Pancreas (tissue), 10 donors: ENCODE results near the gene BUD13. TPM values are rescaled to one million over a fixed set of nuclear protein-coding genes. Genes with fewer than 3 reads are reported as not detected.
"Not testable (repeated sequence)": the region's sequence is repeated elsewhere in the genome, so short reads cannot be mapped to it uniquely, and the experiment has no call there.

Experiments used
- ATAC-seq, 4 donors: fragments of 200-7000 bp; cut with Tn5 transposase; one replicate each; pipeline versions ENCODE4 v1.8.0 to v1.9.1; 2020; ENCODE audit warnings: mild to moderate bottlenecking in 4 of 4, moderate library complexity in 4 of 4
- DNase-seq, 6 donors: peaks; one replicate each; pipeline ENCODE4 v3.0.0-alpha.2; 2020
- FAIRE-seq: peaks from 2 replicates; lab custom pipeline; 2012; peaks lifted over from hg19 to GRCh38; lab: Jason Lieb, UNC
- H3K27ac ChIP-seq, 4 donors: fragments of 200-600 bp; sonication (generic); 1 replicate in 3 of 4; 2 replicates in 1 of 4; pipeline versions ENCODE4 v1.5.0 to v1.8.0; 2020
- H3K27me3 ChIP-seq, 4 donors: fragments of 200-600 bp; one replicate each; pipeline ENCODE4 v1.8.0; 2021
- H3K36me3 ChIP-seq, 3 donors: fragments of 200-600 bp; sonication (generic) in 1 of 3; one replicate each; pipeline versions ENCODE4 v1.5.0 to v1.8.0; 2020 to 2021
- H3K4me1 ChIP-seq, 3 donors: fragments of 200-600 bp; one replicate each; pipeline ENCODE4 v1.8.0; 2021
- H3K4me3 ChIP-seq, 4 donors: fragments of 200-600 bp; sonication (generic) in 2 of 4; one replicate each; pipeline versions ENCODE4 v1.5.0 to v1.8.0; 2020 to 2021
- H3K9me3 ChIP-seq, 4 donors: fragments of 200-600 bp; one replicate each; pipeline ENCODE4 v1.8.0; 2021
- WGBS, 2 donors: extraction: QIAGEN DNeasy Blood & Tissue Kit; methylation state at CpG; one replicate each; pipeline ENCODE4 v1.1.7; 2013; 5-methylcytosine and 5-hydroxymethylcytosine counted together
- intact Hi-C, 3 donors: fragments of 100-400 bp; cut with DNase I; formaldehyde crosslinking; loops; one replicate each; pipeline versions ENCODE4 v1.11.1 to v1.14.2; 2022
- polyA plus RNA-seq, 2 donors: library from polyadenylated mRNA; stranded (reverse); fragments of 200-250 nt; gene quantifications; one replicate each; pipeline ENCODE4 v1.2.3, GENCODE V29; 2013
- total RNA-seq, 6 donors: library from RNA; stranded (reverse); fragmentation: NEBNext Ultra II Directional in 4 of 6; extraction: Animal tissue kit (Norgen Biotek cat#: 25700) in 4 of 6; gene quantifications; one replicate each; pipeline versions ENCODE4 v1.2.1 to v1.2.4, GENCODE V29; 2021 to 2023
- TF ChIP-seq, protein P1 (sequence below), 4 donors: fragments of 200-600 bp; sonication (generic) in 3 of 4; IDR thresholded peaks; one replicate each; pipeline versions ENCODE4 v1.5.0 to v1.8.0; 2021; ENCODE audit warnings: antibody characterized with exemption in 4 of 4
- donor health status: healthy with polysubstance abuse.
- donor health status: DM: no; HTN: no; CAD: no; lungs with moderate emphysema.
- donor health status: DM: no; HTN: no; CAD: no.
- donor health status: control.
- donor health status: control.
- donor health status: Bipolar disorder and iron deficiency.
- donor health status: DM: yes; HTN: yes; CAD: no.
- donor health status: DM: no; HTN: no; CAD: no.
- donor health status: DM: no; HTN: no; CAD: no.
- donor health status: DM: yes; HTN: yes; CAD: no.

The BUD13 gene
- total and polyA plus RNA-seq, 8 donors = 5.2 to 15.6 (median 7.2) TPM

DNA sequence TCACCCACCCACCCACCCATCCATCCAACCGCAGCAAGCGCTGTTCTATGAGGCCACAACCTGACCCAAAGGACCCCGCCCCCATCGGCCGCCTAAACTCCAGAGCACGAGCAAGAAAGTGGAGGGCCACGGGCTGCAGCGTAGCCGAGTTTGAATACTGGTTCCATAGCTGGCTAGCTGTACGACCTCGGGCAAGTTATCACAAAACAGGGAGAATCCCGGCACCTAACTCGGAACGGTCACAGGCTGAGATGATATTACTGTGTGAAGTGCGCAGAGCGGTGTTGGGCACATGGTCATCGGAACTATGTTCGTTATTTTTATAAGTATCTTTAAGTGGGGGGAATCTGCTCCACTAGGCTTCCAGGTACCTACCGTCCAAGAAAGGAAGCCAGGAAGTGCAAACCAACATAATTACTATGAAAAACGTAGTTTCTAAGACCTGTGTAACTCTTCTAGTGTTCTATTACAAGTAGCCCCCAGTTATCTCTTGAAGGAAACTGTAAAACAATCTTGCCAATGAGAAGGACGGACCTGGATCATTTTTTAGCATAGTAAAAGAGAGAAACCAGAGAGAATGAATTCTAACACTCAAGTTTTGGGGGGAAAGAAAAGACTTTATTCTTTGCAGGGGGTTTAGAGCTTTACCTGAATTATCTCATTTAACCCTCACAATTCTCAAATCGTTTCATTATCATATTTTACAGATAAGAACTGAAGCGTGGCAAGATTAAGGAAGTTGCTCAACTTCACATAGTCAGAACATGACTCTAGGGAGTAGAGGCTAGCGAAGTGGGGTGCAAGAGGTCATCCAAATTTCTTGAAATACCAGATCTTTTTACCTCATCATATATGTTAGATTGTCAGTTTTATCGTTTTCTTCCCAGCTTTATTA, 663 bp upstream of the BUD13 start:
- Histone ChIP-seq H3K4me1 (peaks cover 0 to 16% (median 16%) of the 10 kb centered on the region in 3 donors), H3K27me3 (no peaks in the 10 kb centered on the region), H3K9me3 (no peaks in the 10 kb centered on the region), H3K4me3 (peak overlapping the region; percentile 51 to 96 (median 59)), H3K36me3 (peaks cover 0 to 9% (median 0%) of the 10 kb centered on the region in 3 donors), H3K27ac (peak overlapping the region; percentile 51 to 88 (median 68))
- WGBS, 2 donors = 2 to 3% methylated on average over 25 of the region's 25 CpGs
- TF ChIP-seq, protein P1, sequence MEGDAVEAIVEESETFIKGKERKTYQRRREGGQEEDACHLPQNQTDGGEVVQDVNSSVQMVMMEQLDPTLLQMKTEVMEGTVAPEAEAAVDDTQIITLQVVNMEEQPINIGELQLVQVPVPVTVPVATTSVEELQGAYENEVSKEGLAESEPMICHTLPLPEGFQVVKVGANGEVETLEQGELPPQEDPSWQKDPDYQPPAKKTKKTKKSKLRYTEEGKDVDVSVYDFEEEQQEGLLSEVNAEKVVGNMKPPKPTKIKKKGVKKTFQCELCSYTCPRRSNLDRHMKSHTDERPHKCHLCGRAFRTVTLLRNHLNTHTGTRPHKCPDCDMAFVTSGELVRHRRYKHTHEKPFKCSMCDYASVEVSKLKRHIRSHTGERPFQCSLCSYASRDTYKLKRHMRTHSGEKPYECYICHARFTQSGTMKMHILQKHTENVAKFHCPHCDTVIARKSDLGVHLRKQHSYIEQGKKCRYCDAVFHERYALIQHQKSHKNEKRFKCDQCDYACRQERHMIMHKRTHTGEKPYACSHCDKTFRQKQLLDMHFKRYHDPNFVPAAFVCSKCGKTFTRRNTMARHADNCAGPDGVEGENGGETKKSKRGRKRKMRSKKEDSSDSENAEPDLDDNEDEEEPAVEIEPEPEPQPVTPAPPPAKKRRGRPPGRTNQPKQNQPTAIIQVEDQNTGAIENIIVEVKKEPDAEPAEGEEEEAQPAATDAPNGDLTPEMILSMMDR (IDR thresholded peaks at IDR 0.05) = no peak
- ATAC-seq (peak; percentile 60 to 75 (median 73)), DNase-seq (no peak), FAIRE-seq (no peak)
- intact Hi-C loops = no loop called here

DNA sequence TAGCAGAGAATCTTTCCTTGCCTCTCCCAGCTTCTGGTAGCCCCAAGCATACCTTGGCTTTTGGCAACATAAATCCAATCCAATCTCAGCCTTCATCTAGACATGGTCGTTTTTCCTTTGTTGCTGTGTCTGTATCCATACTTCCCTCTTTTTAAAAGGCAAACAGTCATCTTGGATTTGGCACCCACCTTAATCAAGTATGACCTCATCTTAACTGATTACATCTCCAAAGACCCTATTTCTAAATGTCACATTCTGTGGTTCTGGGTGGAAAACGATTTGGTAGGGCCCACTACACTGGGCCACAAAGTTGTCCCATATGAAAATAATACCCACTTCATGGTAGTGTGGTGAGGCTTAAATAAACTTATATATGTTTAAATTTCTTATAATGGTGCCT, 852 bp downstream of the BUD13 start:
- peak overlapping the region; percentile 51 to 96 (median 59) for H3K4me3 ChIP-seq
- no peaks in the 10 kb centered on the region for H3K27me3 ChIP-seq
- ATAC-seq = no peak
- no peaks in the 10 kb centered on the region for H3K9me3 ChIP-seq
- DNase-seq = no peak
- peaks cover 0 to under 1% (median 0%) of the 10 kb centered on the region in 3 donors for H3K36me3 ChIP-seq
- peak overlapping the region in 2 of 4 donors; percentile 77 to 88 for H3K27ac ChIP-seq
- WGBS, 2 donors = 3% methylated on average over 2 of the region's 2 CpGs
- intact Hi-C loops = no loop called here
- peaks cover 0 to 16% (median 16%) of the 10 kb centered on the region in 3 donors for H3K4me1 ChIP-seq
- no peak for FAIRE-seq
- TF ChIP-seq, protein P1 (IDR thresholded peaks at IDR 0.05) = no peak

DNA sequence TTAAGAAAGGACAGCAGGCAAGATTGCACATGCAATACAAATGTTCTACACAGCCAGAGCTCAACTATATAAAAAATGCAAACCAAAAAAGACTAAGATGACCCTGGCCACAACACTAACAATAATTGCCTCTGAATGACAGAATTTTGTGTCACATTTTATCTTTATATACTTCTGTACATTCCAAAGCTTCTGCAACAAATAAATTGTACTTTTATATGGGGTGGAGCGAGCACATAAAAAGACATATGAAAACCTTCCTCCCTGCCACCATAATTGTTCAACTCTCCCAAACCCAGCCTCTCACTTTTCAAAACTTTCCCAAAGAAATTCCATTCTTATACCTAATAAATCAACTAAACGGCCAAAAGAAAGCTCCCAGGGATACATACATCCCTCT, 10.7 kb downstream of the BUD13 start:
- ATAC-seq (no peak), DNase-seq (no peak), FAIRE-seq (no peak)
- Histone ChIP-seq H3K4me3 (no peak overlapping the region), H3K4me1 (no peaks in the 10 kb centered on the region), H3K27ac (no peak overlapping the region), H3K9me3 (no peaks in the 10 kb centered on the region), H3K27me3 (no peaks in the 10 kb centered on the region), H3K36me3 (peaks cover 0 to 38% (median 6%) of the 10 kb centered on the region in 3 donors)
- WGBS, 2 donors = 79 to 82% methylated on average over 2 of the region's 2 CpGs
- TF ChIP-seq, protein P1 (IDR thresholded peaks at IDR 0.05) = no peak
- intact Hi-C loops = no loop called here

DNA sequence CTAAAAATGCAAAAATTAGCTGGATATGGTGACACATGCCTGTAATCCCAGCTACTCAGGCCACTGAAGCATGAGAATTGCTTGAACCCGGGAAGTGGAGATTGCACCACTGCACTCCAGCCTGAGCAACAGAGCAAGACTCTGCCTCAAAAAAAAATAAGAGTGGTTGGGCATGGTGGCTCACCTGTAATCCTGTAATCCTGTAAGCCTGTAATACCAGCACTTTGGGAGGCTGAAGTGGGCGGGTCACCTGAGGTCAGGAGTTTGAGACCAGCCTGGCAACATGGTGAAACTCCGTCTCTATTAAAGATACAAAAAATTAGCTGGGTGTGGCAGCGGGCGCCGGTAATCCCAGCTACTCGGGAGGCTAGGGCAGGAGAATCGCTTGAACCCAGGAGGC, 16.7 kb downstream of the BUD13 start:
- ATAC-seq, H3K4me1 ChIP-seq, H3K9me3 ChIP-seq, intact Hi-C loops, H3K4me3 ChIP-seq, H3K27me3 ChIP-seq, FAIRE-seq, H3K27ac ChIP-seq, DNase-seq: not testable (repeated sequence)
- 89 to 97% methylated on average over 8 of the region's 8 CpGs for WGBS, 2 donors
- H3K36me3 ChIP-seq = peaks cover 0 to 44% (median 12%) of the 10 kb centered on the region in 3 donors

DNA sequence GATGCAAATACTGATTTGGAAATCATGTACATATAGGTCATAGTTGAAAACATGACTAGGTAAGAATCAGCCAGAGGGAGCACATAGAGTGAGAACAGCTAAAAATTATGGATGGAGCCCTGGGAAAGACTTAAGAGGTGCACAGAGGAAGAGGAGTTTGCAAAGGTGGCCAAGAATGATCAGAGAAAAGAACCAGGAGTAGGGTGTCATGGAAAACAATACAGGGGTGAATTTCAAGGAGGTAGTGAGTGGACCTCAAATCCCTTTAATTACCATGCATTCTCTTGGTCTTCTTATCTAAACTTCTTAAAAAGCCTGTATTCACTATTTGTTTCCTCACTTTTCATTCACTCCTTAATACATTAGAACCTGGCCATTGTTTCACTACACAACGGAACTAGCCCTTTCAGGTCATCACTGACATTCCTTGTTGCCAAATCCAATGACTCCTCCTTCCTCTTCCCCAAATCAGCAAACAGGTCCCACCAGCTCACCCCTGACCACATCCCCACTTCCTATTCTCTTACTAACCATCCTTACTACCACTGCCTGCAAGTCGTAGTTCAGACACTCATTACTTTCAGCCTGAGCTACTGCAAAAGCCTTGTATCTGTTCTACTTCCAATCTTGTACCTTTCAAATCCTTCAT, 22.6 kb downstream of the BUD13 start:
- ATAC-seq = no peak
- WGBS, 2 donors = 91 to 93% methylated on average over 2 of the region's 2 CpGs

More for the DNA sequence above, 22.6 kb downstream of the BUD13 start:
- Histone ChIP-seq H3K4me3 (no peak overlapping the region), H3K9me3 (no peaks in the 10 kb centered on the region), H3K27me3 (no peaks in the 10 kb centered on the region), H3K36me3 (peaks cover 0 to 32% (median 12%) of the 10 kb centered on the region in 3 donors), H3K27ac (no peak overlapping the region), H3K4me1 (no peaks in the 10 kb centered on the region)
- TF ChIP-seq, protein P1 (IDR thresholded peaks at IDR 0.05) = no peak
- intact Hi-C loops = no loop called here
- no peak for DNase-seq
- no peak for FAIRE-seq
